Amygdala (tissue), 56 donors: Measurements from ENCODE around the gene TH.

Experiments used
- DNase-seq, 56 donors: peaks; one replicate each; lab custom pipeline; 2025; lab: John Stamatoyannopoulos, UW

Gene TH

GRCh38 chr11:2209370-2209801 is 37.8 kb upstream of the TH start:
- no peak for DNase-seq

GRCh38 chr11:2208691-2209369 is 37.2 kb upstream of the TH start:
- peak in 11 of 56 donors; percentile 27 to 57 (median 37) for DNase-seq

- no peak for DNase-seq
These were observed 36.4 kb upstream of the TH start for GRCh38 chr11:2207773-2208621.

- no peak for DNase-seq
These were observed 35.6 kb upstream of the TH start for GRCh38 chr11:2207212-2207611.

GRCh38 chr11:2205981-2206690 is 34.5 kb upstream of the TH start:
- DNase-seq = no peak

- DNase-seq = no peak
These were observed 33.7 kb upstream of the TH start for GRCh38 chr11:2205214-2205720.

GRCh38 chr11:2204361-2205213 is 33.0 kb upstream of the TH start:
- DNase-seq = no peak

- DNase-seq = no peak
These were observed 32.0 kb upstream of the TH start for GRCh38 chr11:2203440-2204259.

- no peak for DNase-seq
These were observed 31.4 kb upstream of the TH start for GRCh38 chr11:2202900-2203439.

- no peak for DNase-seq
These were observed 30.7 kb upstream of the TH start for GRCh38 chr11:2202071-2202899.

GRCh38 chr11:2201542-2201941 is 29.9 kb upstream of the TH start:
- no peak for DNase-seq

GRCh38 chr11:2200957-2201519 is 29.4 kb upstream of the TH start:
- no peak for DNase-seq

- no peak for DNase-seq
These were observed 28.9 kb upstream of the TH start for GRCh38 chr11:2200536-2200935.

GRCh38 chr11:2199466-2200341 is 28.1 kb upstream of the TH start:
- no peak for DNase-seq

- no peak for DNase-seq
These were observed 27.2 kb upstream of the TH start for GRCh38 chr11:2198621-2199365.
